DND-41 (cell line): ENCODE results near the gene GLI2.

Experiments
- ATAC-seq: fragments of 200-7000 bp; cut with Tn5 transposase; 3 replicates; pipeline ENCODE4 v1.9.1; 2021; ENCODE audit warnings: low read depth; ENCODE audit not compliant: insufficient read depth
- DNase-seq: peaks from one replicate; pipeline ENCODE4 v3.0.0-alpha.2; 2020
- H2AFZ ChIP-seq: 2 replicates; pipeline ENCODE4 v1.6.0; 2012; ENCODE audit warnings: low read depth, low read length
- H3K27ac ChIP-seq: 2 replicates; pipeline ENCODE4 v1.5.1; 2012; ENCODE audit warnings: low read length, inconsistent platforms
- H3K27me3 ChIP-seq: fragments of 200-600 bp; sonication (generic); 2 replicates; pipeline ENCODE4 v1.6.0; 2012; ENCODE audit warnings: low read length, mild to moderate bottlenecking, inconsistent platforms; ENCODE audit not compliant: insufficient read depth, poor library complexity
- H3K36me3 ChIP-seq: 2 replicates; pipeline ENCODE4 v1.5.1; 2012; ENCODE audit warnings: low read length, inconsistent platforms; ENCODE audit not compliant: insufficient read depth
- H3K4me1 ChIP-seq: 2 replicates; pipeline ENCODE4 v1.5.1; 2012; ENCODE audit warnings: mild to moderate bottlenecking, low read length; ENCODE audit not compliant: insufficient read depth
- H3K4me2 ChIP-seq: 2 replicates; pipeline ENCODE4 v1.6.0; 2012; ENCODE audit warnings: mild to moderate bottlenecking, moderate library complexity, low read length, inconsistent platforms; ENCODE audit not compliant: insufficient read depth
- H3K4me3 ChIP-seq, 2 experiments: fragments of 200-600 bp in 1 of 2; shearing (Covaris generic) in 1 of 2; 2 replicates each; pipeline ENCODE4 v1.5.1; 2012 to 2016; ENCODE audit warnings: inconsistent platforms in 2 of 2, low read length in 2 of 2, mild to moderate bottlenecking in 2 of 2, low read depth in 1 of 2, moderate library complexity in 1 of 2
- H3K79me2 ChIP-seq: 2 replicates; pipeline ENCODE4 v1.6.0; 2012; ENCODE audit warnings: low read length, inconsistent platforms; ENCODE audit not compliant: insufficient read depth
- H3K9ac ChIP-seq: 2 replicates; pipeline ENCODE4 v1.6.0; 2012; ENCODE audit warnings: low read depth, mild to moderate bottlenecking, inconsistent platforms, low read length, moderate library complexity
- H3K9me3 ChIP-seq: 2 replicates; pipeline ENCODE4 v1.5.1; 2012; ENCODE audit warnings: low read length, moderate library complexity, mild to moderate bottlenecking, inconsistent platforms; ENCODE audit not compliant: insufficient read depth, severe bottlenecking
- H4K20me1 ChIP-seq: 2 replicates; pipeline ENCODE4 v1.6.0; 2012; ENCODE audit warnings: low read length; ENCODE audit not compliant: insufficient read depth
- CTCF ChIP-seq: IDR thresholded peaks from 2 replicates; pipeline ENCODE4 v1.5.1; 2012; ENCODE audit warnings: borderline replicate concordance, low read length, moderate library complexity, mild to moderate bottlenecking; ENCODE audit not compliant: poor library complexity, severe bottlenecking; ENCODE audit errors: extremely low read depth
- EZH2 ChIP-seq: IDR thresholded peaks from 3 replicates; pipeline ENCODE4 v1.6.1; 2012; ENCODE audit warnings: borderline replicate concordance, low read depth, mild to moderate bottlenecking, moderate library complexity, low read length, inconsistent platforms; ENCODE audit not compliant: severe bottlenecking

The GLI2 gene

DNA sequence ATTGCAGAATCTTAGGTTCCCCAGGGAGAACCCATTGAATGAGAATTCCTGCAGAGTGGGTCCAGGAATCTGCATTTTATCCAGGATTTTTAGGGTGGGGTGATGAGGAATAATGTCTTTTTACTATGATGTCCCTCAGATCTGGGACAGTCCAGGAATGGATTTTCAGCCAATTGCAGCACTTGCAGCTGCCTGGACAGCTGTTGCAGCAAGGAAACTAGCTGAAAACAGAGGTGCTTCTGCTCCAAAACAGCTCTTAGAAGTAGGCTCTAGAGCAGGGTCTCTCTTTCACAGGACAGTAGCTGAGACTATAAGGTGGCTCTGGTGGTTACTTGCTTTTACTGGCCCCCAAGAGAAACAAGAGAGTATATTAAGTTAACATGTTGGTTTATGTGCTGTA, 9.1 kb downstream of the GLI2 start:
- ATAC-seq (no peak), DNase-seq (no peak)
- TF ChIP-seq CTCF (no peak), EZH2 (no peak)
- Histone ChIP-seq H3K79me2 (no peaks in the 10 kb centered on the region), H3K4me1 (no peaks in the 10 kb centered on the region), H3K9ac (no peak overlapping the region), H2AFZ (no peak overlapping the region), H3K27ac (no peak overlapping the region), H3K4me3 (no peak overlapping the region), H3K27me3 (peaks cover 20% of the 10 kb centered on the region), H3K4me2 (no peak overlapping the region), H4K20me1 (no peaks in the 10 kb centered on the region), H3K9me3 (no peaks in the 10 kb centered on the region), H3K36me3 (no peaks in the 10 kb centered on the region)

- H3K4me1 ChIP-seq = no peaks in the 10 kb centered on the region
- no peak for DNase-seq
Measured at GRCh38 chr2:120745420-120746111, 9.9 kb downstream of the GLI2 start.

DNA sequence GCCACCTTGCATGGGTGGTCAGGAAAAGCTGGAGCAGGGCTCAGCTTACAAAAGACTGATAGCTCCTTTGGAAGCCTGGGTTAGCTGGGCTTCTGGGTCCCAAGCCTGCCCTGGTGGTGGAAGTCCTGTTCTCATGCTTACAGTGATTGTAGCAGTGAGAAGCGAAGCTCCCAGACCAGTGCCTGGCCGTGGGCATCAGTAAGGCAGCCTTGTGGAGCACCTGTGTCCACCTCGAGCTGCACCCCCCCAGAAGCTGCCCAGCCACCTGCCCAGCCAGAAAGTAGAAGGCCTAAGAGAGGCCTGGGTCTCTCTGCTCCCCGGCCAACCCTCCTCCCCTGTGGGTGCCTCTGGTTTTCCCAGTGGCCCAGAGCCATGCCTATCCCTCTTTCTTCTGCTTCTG, 10.5 kb downstream of the GLI2 start:
- H3K27ac ChIP-seq = no peak overlapping the region
- H3K4me2 ChIP-seq = no peak overlapping the region
- DNase-seq (no peak), ATAC-seq (no peak)
- H3K4me1 ChIP-seq = no peaks in the 10 kb centered on the region
- H2AFZ ChIP-seq = no peak overlapping the region
- TF ChIP-seq CTCF = no peak
- no peak for TF ChIP-seq EZH2
- no peak overlapping the region for H3K4me3 ChIP-seq
- peaks cover 20% of the 10 kb centered on the region for H3K27me3 ChIP-seq
- H4K20me1 ChIP-seq = no peaks in the 10 kb centered on the region
- H3K36me3 ChIP-seq = no peaks in the 10 kb centered on the region
- no peaks in the 10 kb centered on the region for H3K9me3 ChIP-seq
- H3K9ac ChIP-seq = no peak overlapping the region
- no peaks in the 10 kb centered on the region for H3K79me2 ChIP-seq

More at GRCh38 chr2:120745420-120746111, 9.9 kb downstream of the GLI2 start:
- H3K36me3 ChIP-seq = no peaks in the 10 kb centered on the region
- H3K9me3 ChIP-seq = no peaks in the 10 kb centered on the region
- no peak overlapping the region for H3K27ac ChIP-seq
- TF ChIP-seq EZH2 (no peak), CTCF (no peak)
- H3K79me2 ChIP-seq = no peaks in the 10 kb centered on the region
- H4K20me1 ChIP-seq = no peaks in the 10 kb centered on the region
- H3K4me2 ChIP-seq = no peak overlapping the region
- H3K27me3 ChIP-seq = peaks cover 20% of the 10 kb centered on the region
- no peak overlapping the region for H2AFZ ChIP-seq
- ATAC-seq = no peak
- no peak overlapping the region for H3K9ac ChIP-seq
- no peak overlapping the region for H3K4me3 ChIP-seq
